GM19452 (cell line): ENCODE measurements around the gene DYNLT3.

Source experiments
- ATAC-seq: cut with Tn5 transposase; IDR thresholded peaks from one replicate; pipeline ENCODE4 v1.9.1; 2021; ENCODE audit not compliant: unreplicated experiment

DYNLT3 gene

DNA sequence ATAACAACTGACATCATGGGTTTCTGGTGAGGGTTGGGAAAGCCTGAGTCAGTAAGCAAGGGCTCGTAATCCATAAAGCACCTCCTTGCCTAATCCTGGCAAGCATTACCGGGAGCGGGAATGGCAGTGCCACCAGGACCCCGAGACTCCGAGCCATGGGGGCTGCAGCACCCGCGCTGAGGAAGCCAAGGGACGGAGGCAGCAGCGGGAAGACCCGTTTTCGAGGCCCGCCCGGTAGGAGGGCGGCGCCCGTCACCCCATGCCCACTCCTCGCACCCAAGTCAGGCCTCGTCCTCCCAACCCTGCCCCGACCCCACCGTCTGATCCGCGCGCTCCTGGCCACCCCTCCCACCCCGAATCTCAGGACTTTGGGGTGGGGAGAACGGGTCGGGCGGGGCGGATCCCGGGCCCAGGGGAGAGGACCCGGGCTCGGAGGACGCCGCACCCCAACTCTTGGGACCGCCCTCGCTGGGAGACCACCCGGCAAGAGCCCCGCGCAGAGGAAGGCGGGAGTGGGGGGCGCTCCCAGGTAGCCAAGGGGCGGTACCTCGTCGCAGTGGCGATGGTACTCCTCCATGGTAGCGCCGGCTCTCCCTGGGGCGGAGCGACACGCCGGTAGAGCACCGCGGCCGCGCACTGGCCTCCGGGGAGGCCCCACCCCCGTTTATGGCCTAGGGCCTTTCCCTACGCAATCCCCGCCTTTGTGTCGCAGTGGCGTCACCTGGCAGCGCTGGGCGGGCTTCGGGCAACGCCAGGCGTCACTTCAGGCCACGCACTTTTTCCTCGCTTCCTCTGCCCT lies at the start of gene DYNLT3:
Gene DYNLT3 (minus strand): TSS at position 638 of the 799 bp plus-strand sequence. CDS start 61 bp downstream, at position 577.
- ATAC-seq = peak; percentile 100

- ATAC-seq = no peak
Measured at GRCh38 chrX:37896511-37896890, 49.1 kb upstream of the DYNLT3 start.

DNA sequence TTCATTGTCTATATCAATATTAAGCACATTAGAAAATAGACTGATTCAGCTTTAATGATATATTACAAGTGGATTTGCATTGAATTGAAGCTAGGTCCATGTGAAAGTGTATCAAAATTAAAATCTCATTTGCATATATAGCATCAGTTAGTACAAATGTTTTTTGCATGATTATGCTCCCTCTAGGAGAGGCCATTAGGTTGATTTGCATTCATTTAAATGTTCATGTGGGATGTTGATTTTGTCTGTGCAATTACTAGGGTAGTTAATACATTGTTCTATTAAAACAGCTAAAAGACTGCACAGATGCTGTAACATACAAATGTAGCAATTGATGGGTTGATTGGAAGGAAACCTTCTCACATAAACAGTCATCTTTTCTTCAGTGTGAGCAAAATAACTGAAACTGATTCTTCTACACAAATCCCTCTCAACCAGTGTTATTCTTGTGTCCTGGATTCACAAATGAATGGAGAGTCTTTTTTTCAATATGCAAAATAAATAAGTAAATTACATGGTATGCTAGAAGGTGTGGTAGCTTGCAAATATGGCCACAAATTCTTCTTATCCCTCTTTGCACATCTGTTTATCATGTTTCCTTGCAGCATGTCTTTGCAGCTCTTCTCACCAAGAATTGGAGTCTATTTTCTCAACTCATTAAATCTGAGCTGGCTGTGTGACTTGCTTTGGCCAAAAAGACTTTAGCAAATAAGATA lies 48.6 kb upstream of the DYNLT3 start:
- no peak for ATAC-seq

DNA sequence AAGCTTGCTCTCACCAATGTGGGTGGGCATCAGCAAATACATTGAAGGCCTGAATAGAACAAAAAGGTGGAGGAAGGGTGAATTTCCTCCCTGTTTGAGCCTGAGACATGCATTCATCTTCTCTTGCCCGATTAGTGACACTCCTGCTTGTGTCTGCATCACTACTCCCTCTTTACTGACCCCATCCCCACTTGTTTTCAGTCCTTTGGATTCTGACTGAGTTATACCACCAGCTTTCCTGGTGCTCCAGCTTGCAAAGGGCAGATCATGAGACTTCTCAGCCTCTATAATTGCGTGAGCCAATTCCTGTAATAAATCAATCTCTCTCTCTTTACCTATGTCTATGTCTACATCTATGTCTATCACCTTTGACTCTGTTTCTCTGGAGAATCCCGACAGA lies 47.4 kb upstream of the DYNLT3 start:
- no peak for ATAC-seq

- ATAC-seq = no peak
Measured at GRCh38 chrX:37888010-37888409, 40.6 kb upstream of the DYNLT3 start.

GRCh38 chrX:37887347-37887746 lies 40.0 kb upstream of the DYNLT3 start:
- ATAC-seq = no peak

DNA sequence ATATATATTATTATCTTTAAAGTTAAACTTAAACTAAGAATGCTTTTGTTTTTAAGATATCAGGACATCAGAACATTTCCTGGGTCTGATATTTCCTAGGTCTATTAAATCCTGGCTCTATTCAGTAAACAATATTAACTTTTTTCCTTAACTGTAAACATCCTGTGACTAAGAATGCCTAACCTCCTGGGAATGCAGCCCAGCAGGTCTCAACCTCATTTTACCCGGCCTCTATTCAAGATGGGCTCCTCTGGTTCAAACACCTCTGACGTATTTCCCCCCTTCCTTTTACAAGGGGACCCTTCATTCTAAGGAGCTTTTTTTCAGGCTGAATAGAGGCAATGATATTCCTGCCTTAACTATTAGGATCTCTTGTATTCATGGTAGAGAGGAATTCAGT lies 35.8 kb upstream of the DYNLT3 start:
- no peak for ATAC-seq

GRCh38 chrX:37879692-37880091 lies 32.3 kb upstream of the DYNLT3 start:
- ATAC-seq = no peak

GRCh38 chrX:37876716-37877115 lies 29.3 kb upstream of the DYNLT3 start:
- ATAC-seq = no peak

DNA sequence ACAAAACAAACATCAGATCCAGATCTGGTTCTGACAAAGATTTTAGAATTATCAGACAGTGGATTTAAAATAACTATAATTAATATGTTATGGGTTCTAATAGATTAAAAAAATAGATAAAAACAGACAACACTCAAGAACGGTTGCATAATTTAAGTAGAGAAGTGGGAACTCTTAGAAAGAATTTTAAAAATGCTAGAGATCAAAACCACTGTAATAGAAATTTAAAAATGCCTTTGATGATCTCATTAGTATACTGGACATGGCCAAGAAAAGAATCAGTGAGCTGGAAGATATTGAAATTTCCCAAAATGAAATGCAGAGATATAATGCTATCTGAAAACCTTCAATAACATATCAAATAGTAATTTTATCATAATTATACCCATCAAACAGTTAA lies 28.3 kb upstream of the DYNLT3 start:
- no peak for ATAC-seq

- ATAC-seq = no peak
Measured at GRCh38 chrX:37873220-37873619, 25.8 kb upstream of the DYNLT3 start.

- no peak for ATAC-seq
Measured at GRCh38 chrX:37872303-37872655, 24.9 kb upstream of the DYNLT3 start.

- no peak for ATAC-seq
Measured at GRCh38 chrX:37871626-37872302, 24.4 kb upstream of the DYNLT3 start.

DNA sequence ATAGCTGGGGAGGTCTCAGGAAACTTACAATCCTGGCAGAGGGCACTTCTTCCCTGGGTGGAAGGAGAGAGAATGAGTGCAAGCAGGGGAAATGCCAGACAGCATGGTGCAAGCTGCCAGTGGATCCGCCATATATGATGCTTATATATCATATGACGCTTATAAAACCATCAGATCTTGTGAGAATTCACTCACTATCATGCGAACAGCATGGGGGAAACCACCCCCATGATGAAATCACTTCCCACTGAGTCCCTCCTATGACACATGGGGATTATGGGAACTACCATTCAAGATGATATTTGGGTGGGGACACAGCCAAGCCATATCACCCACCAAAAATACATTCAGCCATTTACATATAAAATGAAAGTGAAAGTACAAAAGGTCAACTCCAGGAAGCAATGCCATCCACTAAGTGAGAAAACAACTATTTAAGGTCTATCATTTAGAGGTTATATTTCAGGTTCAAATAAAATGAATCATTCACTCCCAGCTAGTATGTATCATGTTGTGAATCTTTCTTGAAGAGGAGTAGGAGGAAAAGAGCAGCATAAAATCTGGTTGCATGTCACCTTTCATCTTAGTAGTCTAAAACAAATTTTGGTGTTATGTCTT lies 20.3 kb upstream of the DYNLT3 start:
- no peak for ATAC-seq

GRCh38 chrX:37863728-37864127 lies 16.4 kb upstream of the DYNLT3 start:
- no peak for ATAC-seq

GRCh38 chrX:37862851-37863250 lies 15.5 kb upstream of the DYNLT3 start:
- no peak for ATAC-seq

DNA sequence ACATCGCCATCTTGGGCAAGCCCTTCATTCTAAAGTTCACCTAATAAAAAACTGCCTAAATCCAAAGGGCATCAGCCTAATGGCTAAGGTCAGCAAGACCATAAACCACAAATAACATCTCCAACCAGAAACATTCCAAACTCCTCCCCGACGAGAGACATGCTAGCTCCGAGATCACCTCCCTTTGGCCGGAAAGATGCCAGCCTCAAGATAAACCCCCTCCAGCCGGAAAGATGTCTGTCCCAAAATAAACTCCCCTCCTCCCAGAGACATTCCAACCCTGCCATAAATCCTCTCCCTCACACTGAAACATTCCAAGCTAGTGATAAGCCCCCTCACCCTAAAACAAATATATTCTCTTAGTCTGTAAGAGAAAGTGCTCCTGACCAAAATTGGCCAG lies 13.3 kb upstream of the DYNLT3 start:
- no peak for ATAC-seq

GRCh38 chrX:37854748-37855147 lies 7.4 kb upstream of the DYNLT3 start:
- no peak for ATAC-seq

DNA sequence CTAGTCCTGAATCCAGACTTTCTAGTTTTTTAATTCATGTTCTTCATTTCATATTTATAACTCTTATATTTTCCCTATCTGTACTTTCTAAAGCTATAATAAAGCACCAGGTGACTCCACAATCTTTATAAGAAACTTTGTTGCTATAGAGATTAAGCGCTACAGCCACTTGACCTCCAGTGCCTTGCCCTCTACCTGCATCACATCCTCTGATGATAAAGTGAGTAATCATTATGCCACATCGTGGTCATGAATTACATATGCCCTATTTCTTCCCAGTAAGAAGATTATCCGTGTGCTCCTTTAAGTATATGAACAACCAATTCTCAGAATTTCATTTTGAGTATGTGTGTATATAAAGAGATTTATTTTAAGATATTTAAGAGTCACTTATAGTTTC lies 6.8 kb upstream of the DYNLT3 start:
- ATAC-seq = no peak

GRCh38 chrX:37847733-37848197 lies 394 bp upstream of the DYNLT3 start:
- ATAC-seq = no peak

- ATAC-seq = no peak
Measured at GRCh38 chrX:37846558-37846933, 825 bp downstream of the DYNLT3 start.

DNA sequence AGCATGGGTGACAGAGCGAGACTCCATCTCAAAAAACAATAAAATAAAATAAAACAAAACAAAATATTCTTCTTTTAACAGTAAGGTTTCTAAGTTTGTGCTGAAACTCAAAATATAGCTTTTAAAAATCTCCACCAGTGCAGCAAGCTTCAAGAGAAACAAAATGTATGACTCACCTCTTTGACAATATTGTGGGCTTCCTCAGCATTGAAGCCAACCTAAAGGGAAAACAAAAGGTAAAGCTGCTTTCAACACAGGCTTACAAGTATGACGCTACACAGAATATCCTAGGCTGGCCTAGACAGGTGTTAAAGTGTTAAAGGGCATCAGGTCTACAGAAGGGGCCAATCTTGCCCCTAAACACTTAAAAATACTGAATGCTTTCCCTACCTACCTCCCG lies 1.2 kb downstream of the DYNLT3 start:
- ATAC-seq = no peak
